ENCODE data around the gene VPS13D. TPM values are rescaled to one million over a fixed set of nuclear protein-coding genes. Genes with fewer than 3 reads are reported as not detected.
A peak's percentile ranks its signal among the peaks of the same experiment; 100 is the strongest.

Gene VPS13D
- total RNA-seq, 1 experiment from 2014 or later = 33.1 TPM

DNA sequence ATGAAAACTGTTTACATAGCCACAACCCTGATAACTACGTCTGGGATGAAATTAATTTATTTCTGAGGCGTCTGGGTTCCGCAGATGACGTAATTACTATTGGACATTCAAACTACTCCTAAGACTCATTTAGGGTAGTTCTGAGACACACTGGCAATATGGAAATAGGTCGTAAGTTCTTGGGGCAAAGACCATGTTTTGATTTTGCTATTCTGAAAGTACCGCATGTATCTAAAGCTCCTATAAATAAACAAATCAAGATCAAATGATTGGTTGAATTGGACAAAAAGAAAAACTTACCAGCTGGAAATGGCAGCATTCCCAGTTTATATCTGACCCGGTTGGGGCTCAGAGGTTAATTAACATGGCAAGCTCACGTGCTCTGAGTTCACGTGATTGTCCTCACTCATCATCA, 313.9 kb downstream of the VPS13D start:
- TF ChIP-seq POLR2AphosphoS5 (IDR thresholded peaks at IDR 0.05; ENCODE audit: low read depth, low read length) (no peak), SIN3A (IDR thresholded peaks at IDR 0.05; ENCODE audit: borderline replicate concordance, insufficient read depth, low read depth, low read length) (no peak), TCF7L2 (IDR thresholded peaks at IDR 0.05; ENCODE audit: low read depth, low read length) (no peak)
- TF ChIP-seq, protein P1, sequence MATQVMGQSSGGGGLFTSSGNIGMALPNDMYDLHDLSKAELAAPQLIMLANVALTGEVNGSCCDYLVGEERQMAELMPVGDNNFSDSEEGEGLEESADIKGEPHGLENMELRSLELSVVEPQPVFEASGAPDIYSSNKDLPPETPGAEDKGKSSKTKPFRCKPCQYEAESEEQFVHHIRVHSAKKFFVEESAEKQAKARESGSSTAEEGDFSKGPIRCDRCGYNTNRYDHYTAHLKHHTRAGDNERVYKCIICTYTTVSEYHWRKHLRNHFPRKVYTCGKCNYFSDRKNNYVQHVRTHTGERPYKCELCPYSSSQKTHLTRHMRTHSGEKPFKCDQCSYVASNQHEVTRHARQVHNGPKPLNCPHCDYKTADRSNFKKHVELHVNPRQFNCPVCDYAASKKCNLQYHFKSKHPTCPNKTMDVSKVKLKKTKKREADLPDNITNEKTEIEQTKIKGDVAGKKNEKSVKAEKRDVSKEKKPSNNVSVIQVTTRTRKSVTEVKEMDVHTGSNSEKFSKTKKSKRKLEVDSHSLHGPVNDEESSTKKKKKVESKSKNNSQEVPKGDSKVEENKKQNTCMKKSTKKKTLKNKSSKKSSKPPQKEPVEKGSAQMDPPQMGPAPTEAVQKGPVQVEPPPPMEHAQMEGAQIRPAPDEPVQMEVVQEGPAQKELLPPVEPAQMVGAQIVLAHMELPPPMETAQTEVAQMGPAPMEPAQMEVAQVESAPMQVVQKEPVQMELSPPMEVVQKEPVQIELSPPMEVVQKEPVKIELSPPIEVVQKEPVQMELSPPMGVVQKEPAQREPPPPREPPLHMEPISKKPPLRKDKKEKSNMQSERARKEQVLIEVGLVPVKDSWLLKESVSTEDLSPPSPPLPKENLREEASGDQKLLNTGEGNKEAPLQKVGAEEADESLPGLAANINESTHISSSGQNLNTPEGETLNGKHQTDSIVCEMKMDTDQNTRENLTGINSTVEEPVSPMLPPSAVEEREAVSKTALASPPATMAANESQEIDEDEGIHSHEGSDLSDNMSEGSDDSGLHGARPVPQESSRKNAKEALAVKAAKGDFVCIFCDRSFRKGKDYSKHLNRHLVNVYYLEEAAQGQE (IDR thresholded peaks at IDR 0.05; ENCODE audit: insufficient read depth in 1 of 2, low read depth in 2 of 2, low read length in 1 of 2) = no peak
- TF ChIP-seq, protein P2, sequence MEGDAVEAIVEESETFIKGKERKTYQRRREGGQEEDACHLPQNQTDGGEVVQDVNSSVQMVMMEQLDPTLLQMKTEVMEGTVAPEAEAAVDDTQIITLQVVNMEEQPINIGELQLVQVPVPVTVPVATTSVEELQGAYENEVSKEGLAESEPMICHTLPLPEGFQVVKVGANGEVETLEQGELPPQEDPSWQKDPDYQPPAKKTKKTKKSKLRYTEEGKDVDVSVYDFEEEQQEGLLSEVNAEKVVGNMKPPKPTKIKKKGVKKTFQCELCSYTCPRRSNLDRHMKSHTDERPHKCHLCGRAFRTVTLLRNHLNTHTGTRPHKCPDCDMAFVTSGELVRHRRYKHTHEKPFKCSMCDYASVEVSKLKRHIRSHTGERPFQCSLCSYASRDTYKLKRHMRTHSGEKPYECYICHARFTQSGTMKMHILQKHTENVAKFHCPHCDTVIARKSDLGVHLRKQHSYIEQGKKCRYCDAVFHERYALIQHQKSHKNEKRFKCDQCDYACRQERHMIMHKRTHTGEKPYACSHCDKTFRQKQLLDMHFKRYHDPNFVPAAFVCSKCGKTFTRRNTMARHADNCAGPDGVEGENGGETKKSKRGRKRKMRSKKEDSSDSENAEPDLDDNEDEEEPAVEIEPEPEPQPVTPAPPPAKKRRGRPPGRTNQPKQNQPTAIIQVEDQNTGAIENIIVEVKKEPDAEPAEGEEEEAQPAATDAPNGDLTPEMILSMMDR (IDR thresholded peaks at IDR 0.05) = no peak
- BruUV-seq (replicated peaks) = no TSS peak
- peak overlapping the region; percentile 81 for H3K27ac ChIP-seq (ENCODE audit: low read length)
- no peaks in the 10 kb centered on the region for H3K36me3 ChIP-seq (ENCODE audit: control insufficient read depth, insufficient read depth, low read length)
- in situ Hi-C loops (cut with HindIII; ENCODE audit: low pct_unique_long_range_greater_than_20kb, low sequenced_read_pairs) = no loop called here
- H3K4me3 ChIP-seq (ENCODE audit: low read depth in 2 of 2, low read length in 2 of 2) = no peak overlapping the region
- intact Hi-C loops (cut with micrococcal nuclease; ENCODE audit: unreplicated experiment) = no loop called here
- ATAC-seq = no peak
- H3K27me3 ChIP-seq (ENCODE audit: control insufficient read depth, insufficient read depth, low read length) = no peaks in the 10 kb centered on the region
- no peak for DNase-seq (ENCODE audit: low read depth, low spot score)
- CTCF ChIA-PET = interaction anchor here (0.6 kb wide), 1 partner anchor 98 kb away, joined by 4 read pairs; no protein-coding TSS in a partner anchor
- H3K4me1 ChIP-seq (ENCODE audit: control insufficient read depth, insufficient read depth, low read length) = peaks cover 45% of the 10 kb centered on the region
- no peaks in the 10 kb centered on the region for H3K9me3 ChIP-seq (ENCODE audit: control insufficient read depth, insufficient read depth, low read depth, low read length)
- POLR2A ChIA-PET = no interaction called here

DNA sequence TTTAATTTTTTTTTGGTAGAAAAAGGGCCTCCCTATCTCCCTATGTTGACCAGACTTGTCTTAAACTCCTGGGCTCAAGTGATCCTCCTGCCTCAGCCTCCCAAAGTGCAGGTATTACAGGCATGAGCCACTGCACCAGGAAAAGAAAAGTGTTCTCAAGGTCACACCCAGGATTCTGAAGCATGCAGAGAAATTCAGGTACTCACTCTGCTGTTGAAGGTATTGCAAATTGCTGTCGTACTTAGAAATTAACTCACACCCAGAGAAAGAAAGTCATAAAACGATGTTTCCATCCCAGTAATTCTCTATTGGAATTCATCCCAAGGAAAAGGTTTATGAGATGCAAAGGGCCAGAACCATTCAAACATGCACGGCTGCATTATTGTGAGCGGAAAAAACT, 314.5 kb downstream of the VPS13D start:
- ATAC-seq (no peak), DNase-seq (ENCODE audit: low read depth, low spot score) (no peak)
- BruUV-seq (replicated peaks) = no TSS peak
- Histone ChIP-seq H3K27ac (ENCODE audit: low read length) (peak overlapping the region; percentile 81), H3K4me1 (ENCODE audit: control insufficient read depth, insufficient read depth, low read length) (peaks cover 51% of the 10 kb centered on the region), H3K9me3 (ENCODE audit: control insufficient read depth, insufficient read depth, low read depth, low read length) (no peaks in the 10 kb centered on the region), H3K27me3 (ENCODE audit: control insufficient read depth, insufficient read depth, low read length) (no peaks in the 10 kb centered on the region), H3K4me3 (ENCODE audit: low read depth in 2 of 2, low read length in 2 of 2) (no peak overlapping the region), H3K36me3 (ENCODE audit: control insufficient read depth, insufficient read depth, low read length) (no peaks in the 10 kb centered on the region)
- TF ChIP-seq POLR2AphosphoS5 (IDR thresholded peaks at IDR 0.05; ENCODE audit: low read depth, low read length) (no peak), SIN3A (IDR thresholded peaks at IDR 0.05; ENCODE audit: borderline replicate concordance, insufficient read depth, low read depth, low read length) (no peak), TCF7L2 (IDR thresholded peaks at IDR 0.05; ENCODE audit: low read depth, low read length) (no peak)
- TF ChIP-seq, protein P2 (IDR thresholded peaks at IDR 0.05) = no peak
- TF ChIP-seq, protein P1 (IDR thresholded peaks at IDR 0.05; ENCODE audit: insufficient read depth in 1 of 2, low read depth in 2 of 2, low read length in 1 of 2) = no peak
- ChIA-PET CTCF (interaction anchor here (0.6 kb wide), 1 partner anchor 97 kb away, joined by 4 read pairs; no protein-coding TSS in a partner anchor), POLR2A (no interaction called here)
- in situ Hi-C loops (cut with HindIII; ENCODE audit: low pct_unique_long_range_greater_than_20kb, low sequenced_read_pairs) = no loop called here
- intact Hi-C loops (cut with micrococcal nuclease; ENCODE audit: unreplicated experiment) = no loop called here

All from Panc1 (cell line).